Neural cell (in vitro differentiated cells): Measurements from ENCODE around the gene MUSTN1. TPM values are rescaled to one million over a fixed set of nuclear protein-coding genes. Genes with fewer than 3 reads are reported as not detected.

Source experiments
- H2AFZ ChIP-seq: fragments of 200-600, 300-800 bp; sonication (generic), shearing (Covaris generic); 2 replicates; pipeline ENCODE4 v1.6.0; 2014; ENCODE audit warnings: low read depth, mild to moderate bottlenecking, antibody characterized with exemption, low read length, moderate library complexity
- H3F3A ChIP-seq: fragments of 200-600 bp; shearing (Covaris generic); 2 replicates; pipeline ENCODE4 v1.6.1; 2016; ENCODE audit warnings: mild to moderate bottlenecking, moderate library complexity, mixed read lengths, antibody characterized with exemption, low read length; ENCODE audit not compliant: insufficient read depth, poor library complexity, severe bottlenecking
- H3K27ac ChIP-seq: fragments of 200-600, 300-800 bp; sonication (generic), shearing (Covaris generic); 2 replicates; pipeline ENCODE4 v1.5.1; 2014; ENCODE audit warnings: mild to moderate bottlenecking, low read length, moderate library complexity
- H3K27me3 ChIP-seq: fragments of 300-800, 200-600 bp; sonication (generic), shearing (Covaris generic); 2 replicates; pipeline ENCODE4 v1.6.0; 2014; ENCODE audit warnings: mild to moderate bottlenecking, low read depth, low read length, moderate library complexity; ENCODE audit not compliant: insufficient read depth
- H3K36me3 ChIP-seq: fragments of 300-800, 200-600 bp; sonication (generic), shearing (Covaris generic); 2 replicates; pipeline ENCODE4 v1.5.1; 2014; ENCODE audit warnings: mild to moderate bottlenecking, antibody characterized with exemption, low read length, moderate library complexity; ENCODE audit not compliant: insufficient read depth
- H3K4me2 ChIP-seq: fragments of 300-800, 200-600 bp; sonication (generic), shearing (Covaris generic); 2 replicates; pipeline ENCODE4 v1.6.0; 2014; ENCODE audit warnings: mild to moderate bottlenecking, low read length
- H3K4me3 ChIP-seq: fragments of 300-800, 200-600 bp; sonication (generic), shearing (Covaris generic); 2 replicates; pipeline ENCODE4 v1.5.1; 2014; ENCODE audit warnings: mild to moderate bottlenecking, low read length, moderate library complexity
- H3K79me2 ChIP-seq: fragments of 200-600 bp; shearing (Covaris generic); replicated peaks from 2 replicates; pipeline ENCODE4 v1.6.0; 2014; ENCODE audit warnings: mild to moderate bottlenecking, low read length, moderate library complexity; ENCODE audit not compliant: insufficient read depth
- H3K9ac ChIP-seq: fragments of 300-800, 200-600 bp; sonication (generic), shearing (Covaris generic); 2 replicates; pipeline ENCODE4 v1.6.1; 2016; ENCODE audit warnings: mild to moderate bottlenecking, low read length, mixed read lengths
- H3K9me2 ChIP-seq: fragments of 200-600 bp; shearing (Covaris generic); 2 replicates; pipeline ENCODE4 v1.6.1; 2016; ENCODE audit warnings: mild to moderate bottlenecking, low read length, mixed read lengths; ENCODE audit not compliant: insufficient read depth
- H3K9me3 ChIP-seq: fragments of 200-600, 300-800 bp; sonication (generic), shearing (Covaris generic); 2 replicates; pipeline ENCODE4 v1.6.1; 2016; ENCODE audit warnings: mild to moderate bottlenecking, mixed run types, low read length, moderate library complexity, mixed read lengths
- H4K20me1 ChIP-seq: fragments of 200-600 bp; shearing (Covaris generic); 2 replicates; pipeline ENCODE4 v1.6.1; 2016; ENCODE audit warnings: mild to moderate bottlenecking, mixed run types; ENCODE audit not compliant: insufficient read depth
- EP300 ChIP-seq: fragments of 450-650 bp; conservative IDR thresholded peaks from 2 replicates; pipeline ENCODE4 v1.6.1; 2014; ENCODE audit warnings: antibody characterized with exemption, mild to moderate bottlenecking, moderate library complexity; ENCODE audit not compliant: poor library complexity, severe bottlenecking
- EZH2 ChIP-seq: fragments of 200-600, 300-800 bp; shearing (Covaris generic), sonication (generic); IDR thresholded peaks from 2 replicates; pipeline ENCODE4 v1.6.1; 2014; ENCODE audit warnings: antibody characterized with exemption, low read length, borderline replicate concordance, mild to moderate bottlenecking; ENCODE audit not compliant: insufficient read depth, poor library complexity, severe bottlenecking
- MXI1 ChIP-seq: fragments of 450-650 bp; conservative IDR thresholded peaks from 2 replicates; pipeline ENCODE4 v1.6.1; 2014; ENCODE audit warnings: antibody characterized with exemption, mild to moderate bottlenecking; ENCODE audit not compliant: poor library complexity, severe bottlenecking
- POLR2AphosphoS5 ChIP-seq: IDR thresholded peaks from 2 replicates; pipeline ENCODE4 v1.6.1; 2012
- RAD21 ChIP-seq: fragments of 450-650 bp; conservative IDR thresholded peaks from 2 replicates; pipeline ENCODE4 v1.6.1; 2014; ENCODE audit warnings: antibody characterized with exemption, mild to moderate bottlenecking, moderate library complexity
- SMC3 ChIP-seq: fragments of 450-650 bp; conservative IDR thresholded peaks from 2 replicates; pipeline ENCODE4 v1.6.1; 2014; ENCODE audit warnings: antibody characterized with exemption, mild to moderate bottlenecking, moderate library complexity; ENCODE audit not compliant: poor library complexity
- TAF1 ChIP-seq: IDR thresholded peaks from 2 replicates; pipeline ENCODE4 v1.6.1; 2012; ENCODE audit warnings: low read depth
- polyA plus RNA-seq: library from polyadenylated mRNA; depleted of rRNA; stranded (reverse); fragments of >200 nt; gene quantifications from 2 replicates; pipeline ENCODE4 v1.2.3, GENCODE V29; 2014
- TF ChIP-seq, protein P1 (sequence below): IDR thresholded peaks from 2 replicates; pipeline ENCODE4 v1.6.1; 2012; ENCODE audit warnings: borderline replicate concordance
- TF ChIP-seq, protein P2 (sequence below): fragments of 450-650 bp; IDR thresholded peaks from 2 replicates; pipeline ENCODE4 v1.5.1; 2014; ENCODE audit warnings: antibody characterized with exemption, mild to moderate bottlenecking, moderate library complexity; ENCODE audit not compliant: poor library complexity, severe bottlenecking

MUSTN1 gene
- polyA plus RNA-seq, 1 donor from 2014 or later, result not detected

DNA sequence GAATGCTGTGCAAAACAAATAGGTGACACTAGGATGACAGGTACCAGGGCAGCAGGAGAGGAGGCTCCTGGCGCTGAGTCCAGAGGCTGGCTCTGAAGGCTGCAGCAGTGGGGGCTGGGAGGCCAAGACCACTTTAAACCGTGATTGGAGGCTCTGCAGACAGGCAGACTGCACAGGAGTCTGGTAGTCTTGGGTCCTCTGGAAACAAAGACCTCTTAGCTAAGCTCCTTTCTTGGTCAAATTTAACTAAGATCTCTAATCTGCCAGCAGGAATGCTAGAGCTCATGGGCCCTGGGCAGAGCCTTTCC lies 4.4 kb upstream of the MUSTN1 start:
- Histone ChIP-seq H3K9ac (no peak overlapping the region), H3K9me2 (no peaks in the 10 kb centered on the region), H3K4me2 (no peak overlapping the region), H4K20me1 (no peaks in the 10 kb centered on the region), H3K9me3 (no peaks in the 10 kb centered on the region), H3K27me3 (no peaks in the 10 kb centered on the region), H3K4me3 (no peak overlapping the region), H3K79me2 (no peaks in the 10 kb centered on the region), H3F3A (no peaks in the 10 kb centered on the region), H3K27ac (no peak overlapping the region), H3K36me3 (no peaks in the 10 kb centered on the region), H2AFZ (no peak overlapping the region)
- TF ChIP-seq MXI1, result no peak
- no peak for TF ChIP-seq TAF1
- TF ChIP-seq EP300, result no peak
- TF ChIP-seq, protein P1, sequence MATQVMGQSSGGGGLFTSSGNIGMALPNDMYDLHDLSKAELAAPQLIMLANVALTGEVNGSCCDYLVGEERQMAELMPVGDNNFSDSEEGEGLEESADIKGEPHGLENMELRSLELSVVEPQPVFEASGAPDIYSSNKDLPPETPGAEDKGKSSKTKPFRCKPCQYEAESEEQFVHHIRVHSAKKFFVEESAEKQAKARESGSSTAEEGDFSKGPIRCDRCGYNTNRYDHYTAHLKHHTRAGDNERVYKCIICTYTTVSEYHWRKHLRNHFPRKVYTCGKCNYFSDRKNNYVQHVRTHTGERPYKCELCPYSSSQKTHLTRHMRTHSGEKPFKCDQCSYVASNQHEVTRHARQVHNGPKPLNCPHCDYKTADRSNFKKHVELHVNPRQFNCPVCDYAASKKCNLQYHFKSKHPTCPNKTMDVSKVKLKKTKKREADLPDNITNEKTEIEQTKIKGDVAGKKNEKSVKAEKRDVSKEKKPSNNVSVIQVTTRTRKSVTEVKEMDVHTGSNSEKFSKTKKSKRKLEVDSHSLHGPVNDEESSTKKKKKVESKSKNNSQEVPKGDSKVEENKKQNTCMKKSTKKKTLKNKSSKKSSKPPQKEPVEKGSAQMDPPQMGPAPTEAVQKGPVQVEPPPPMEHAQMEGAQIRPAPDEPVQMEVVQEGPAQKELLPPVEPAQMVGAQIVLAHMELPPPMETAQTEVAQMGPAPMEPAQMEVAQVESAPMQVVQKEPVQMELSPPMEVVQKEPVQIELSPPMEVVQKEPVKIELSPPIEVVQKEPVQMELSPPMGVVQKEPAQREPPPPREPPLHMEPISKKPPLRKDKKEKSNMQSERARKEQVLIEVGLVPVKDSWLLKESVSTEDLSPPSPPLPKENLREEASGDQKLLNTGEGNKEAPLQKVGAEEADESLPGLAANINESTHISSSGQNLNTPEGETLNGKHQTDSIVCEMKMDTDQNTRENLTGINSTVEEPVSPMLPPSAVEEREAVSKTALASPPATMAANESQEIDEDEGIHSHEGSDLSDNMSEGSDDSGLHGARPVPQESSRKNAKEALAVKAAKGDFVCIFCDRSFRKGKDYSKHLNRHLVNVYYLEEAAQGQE, result no peak
- TF ChIP-seq, protein P2, sequence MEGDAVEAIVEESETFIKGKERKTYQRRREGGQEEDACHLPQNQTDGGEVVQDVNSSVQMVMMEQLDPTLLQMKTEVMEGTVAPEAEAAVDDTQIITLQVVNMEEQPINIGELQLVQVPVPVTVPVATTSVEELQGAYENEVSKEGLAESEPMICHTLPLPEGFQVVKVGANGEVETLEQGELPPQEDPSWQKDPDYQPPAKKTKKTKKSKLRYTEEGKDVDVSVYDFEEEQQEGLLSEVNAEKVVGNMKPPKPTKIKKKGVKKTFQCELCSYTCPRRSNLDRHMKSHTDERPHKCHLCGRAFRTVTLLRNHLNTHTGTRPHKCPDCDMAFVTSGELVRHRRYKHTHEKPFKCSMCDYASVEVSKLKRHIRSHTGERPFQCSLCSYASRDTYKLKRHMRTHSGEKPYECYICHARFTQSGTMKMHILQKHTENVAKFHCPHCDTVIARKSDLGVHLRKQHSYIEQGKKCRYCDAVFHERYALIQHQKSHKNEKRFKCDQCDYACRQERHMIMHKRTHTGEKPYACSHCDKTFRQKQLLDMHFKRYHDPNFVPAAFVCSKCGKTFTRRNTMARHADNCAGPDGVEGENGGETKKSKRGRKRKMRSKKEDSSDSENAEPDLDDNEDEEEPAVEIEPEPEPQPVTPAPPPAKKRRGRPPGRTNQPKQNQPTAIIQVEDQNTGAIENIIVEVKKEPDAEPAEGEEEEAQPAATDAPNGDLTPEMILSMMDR, result no peak
- TF ChIP-seq POLR2AphosphoS5, result no peak
- TF ChIP-seq EZH2, result no peak
- no peak for TF ChIP-seq RAD21
- TF ChIP-seq SMC3, result no peak

DNA sequence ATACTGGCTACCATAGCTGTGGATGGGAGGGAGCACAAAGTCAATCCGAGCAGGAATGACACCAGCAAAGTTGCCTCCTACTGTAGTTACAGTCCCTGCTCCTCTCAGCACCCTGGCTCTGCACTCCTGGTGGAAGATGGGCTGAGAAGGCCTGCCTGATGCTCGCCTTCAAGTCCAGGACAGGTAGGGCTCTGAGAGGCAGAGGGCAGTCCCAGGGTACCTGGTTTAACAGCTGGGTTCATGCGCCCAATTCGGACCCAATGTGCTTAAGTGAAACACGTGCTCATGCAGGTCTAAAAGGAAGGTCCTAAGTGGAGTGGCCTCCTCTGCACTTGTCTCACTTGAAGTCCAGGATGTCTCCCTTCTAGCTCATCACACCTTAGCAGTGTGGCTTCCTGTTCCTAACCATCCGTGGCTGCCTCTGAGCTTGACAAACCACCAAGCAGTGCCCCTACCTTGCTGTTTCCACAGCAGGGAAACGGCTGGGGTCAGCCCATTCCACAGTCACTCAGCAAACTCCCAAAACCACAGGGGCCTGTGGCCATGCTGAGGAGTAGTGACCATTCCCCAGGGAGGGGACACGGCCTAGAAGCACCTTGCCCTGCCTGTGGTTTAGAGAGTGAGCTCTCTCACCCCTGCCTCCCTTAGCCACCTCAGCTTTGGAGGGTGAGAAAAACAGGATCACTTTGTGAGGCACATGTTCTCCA lies 3.9 kb upstream of the MUSTN1 start:
- Histone ChIP-seq H3K9me3 (no peaks in the 10 kb centered on the region), H3K27ac (no peak overlapping the region), H3K27me3 (no peaks in the 10 kb centered on the region), H3K4me3 (no peak overlapping the region), H4K20me1 (no peaks in the 10 kb centered on the region), H3F3A (no peaks in the 10 kb centered on the region), H3K4me2 (no peak overlapping the region), H3K9ac (no peak overlapping the region), H2AFZ (no peak overlapping the region), H3K36me3 (no peaks in the 10 kb centered on the region), H3K9me2 (no peaks in the 10 kb centered on the region), H3K79me2 (no peaks in the 10 kb centered on the region)
- no peak for TF ChIP-seq TAF1
- no peak for TF ChIP-seq RAD21
- TF ChIP-seq, protein P1, result no peak
- no peak for TF ChIP-seq SMC3
- TF ChIP-seq MXI1, result no peak
- no peak for TF ChIP-seq POLR2AphosphoS5
- no peak for TF ChIP-seq EZH2
- TF ChIP-seq, protein P2, result no peak
- TF ChIP-seq EP300, result no peak
